A549 (cell line): ENCODE results near the gene COX11. TPM values are rescaled to one million over a fixed set of nuclear protein-coding genes. Genes with fewer than 3 reads are reported as not detected.

Source experiments
- ATAC-seq, 2 experiments: fragments of 200-7000 bp in 1 of 2; fragments of >200 bp in 1 of 2; cut with Nextera tagmentation in 1 of 2; cut with Tn5 transposase in 1 of 2; 3 replicates each; pipeline versions ENCODE4 v1.8.0 to v1.9.1; 2018 to 2020; ENCODE audit warnings: mild to moderate bottlenecking in 1 of 2, moderate library complexity in 1 of 2
- CTCF ChIA-PET: fragments of 300-600 bp; sonication (Branson Sonifier 250); formaldehyde crosslinking; extraction: SDS; loops from one replicate; lab custom pipeline; 2021; ENCODE audit warnings: antibody characterized with exemption, inconsistent platforms; lab: Yijun Ruan, JAX
- POLR2A ChIA-PET: fragments of 350-600 bp; formaldehyde crosslinking; extraction: SDS; loops from one replicate; lab custom pipeline; 2021; ENCODE audit warnings: antibody characterized with exemption, inconsistent platforms; lab: Yijun Ruan, JAX
- DNase-seq, 2 experiments: peaks; one replicate each; pipeline versions ENCODE4 v3.0.0 to v3.0.0-alpha.2; 2011 to 2016; ENCODE audit warnings: low read depth in 1 of 2, low spot score in 1 of 2
- FAIRE-seq: peaks from 2 replicates; lab custom pipeline; 2011; peaks lifted over from hg19 to GRCh38; lab: Jason Lieb, UNC
- H3K27ac ChIP-seq, 2 experiments: fragments of >200 bp; sonication (Bioruptor Twin); formaldehyde crosslinking; 3 replicates each; pipeline ENCODE4 v1.5.1; 2016 to 2017
- H3K4me1 ChIP-seq: fragments of >200 bp; sonication (Bioruptor Twin); formaldehyde crosslinking; 3 replicates; pipeline ENCODE4 v1.6.1; 2016
- H3K4me2 ChIP-seq: fragments of >200 bp; sonication (Bioruptor Twin); formaldehyde crosslinking; 3 replicates; pipeline ENCODE4 v1.6.1; 2016
- H3K4me3 ChIP-seq: fragments of >200 bp; sonication (Bioruptor Twin); formaldehyde crosslinking; 3 replicates; pipeline ENCODE4 v1.5.1; 2016
- H3K9me3 ChIP-seq: fragments of >200 bp; sonication (Bioruptor Twin); formaldehyde crosslinking; 3 replicates; pipeline ENCODE4 v1.6.1; 2016
- EP300 ChIP-seq, 2 experiments: fragments of >200 bp; sonication (Bioruptor Twin); formaldehyde crosslinking; IDR thresholded peaks; 2 replicates in 1 of 2; 3 replicates in 1 of 2; pipeline ENCODE4 v1.6.1; 2016 to 2017
- FOSL2 ChIP-seq, 2 experiments: fragments of 450-650 bp in 1 of 2; fragments of >200 bp in 1 of 2; sonication (Bioruptor Twin) in 1 of 2; formaldehyde crosslinking; IDR thresholded peaks; 2 replicates each; pipeline versions ENCODE4 v1.5.0 to v1.6.1; 2016 to 2020; ENCODE audit warnings: mild to moderate bottlenecking in 1 of 2, moderate library complexity in 1 of 2
- FOXS1 ChIP-seq: fragments of 250-450 bp; sonication (Bioruptor Pico); IDR thresholded peaks from 2 replicates; pipeline ENCODE4 v1.5.0; 2020; ENCODE audit warnings: mild to moderate bottlenecking, moderate library complexity
- HEYL ChIP-seq: fragments of 250-450 bp; sonication (Bioruptor Pico); IDR thresholded peaks from 2 replicates; pipeline ENCODE4 v1.8.0; 2021; ENCODE audit warnings: mild to moderate bottlenecking, moderate library complexity
- HOXB5 ChIP-seq: fragments of 250-450 bp; sonication (Bioruptor Pico); IDR thresholded peaks from 2 replicates; pipeline ENCODE4 v1.5.0; 2020; ENCODE audit warnings: mild to moderate bottlenecking, moderate library complexity
- KDM5A ChIP-seq: fragments of 200-600 bp; sonication (generic); IDR thresholded peaks from 2 replicates; pipeline ENCODE4 v1.6.1; 2016; ENCODE audit warnings: antibody characterized with exemption, mild to moderate bottlenecking
- MAZ ChIP-seq: fragments of 150-350 bp; IDR thresholded peaks from 2 replicates; pipeline ENCODE4 v1.6.1; 2014; ENCODE audit warnings: antibody characterized with exemption, low read depth, low read length, borderline replicate concordance
- MYC ChIP-seq: IDR thresholded peaks from 2 replicates; pipeline ENCODE4 v1.6.1; 2012; ENCODE audit warnings: mild to moderate bottlenecking, inconsistent platforms, low read length, improper control_type of control experiment, borderline replicate concordance
- NFE2L2 ChIP-seq: fragments of 150-350 bp; conservative IDR thresholded peaks from 2 replicates; pipeline ENCODE4 v1.6.1; 2014; ENCODE audit warnings: low read length
- NR3C1 ChIP-seq: fragments of >200 bp; sonication (Bioruptor Twin); formaldehyde crosslinking; IDR thresholded peaks from 3 replicates; pipeline ENCODE4 v1.6.1; 2017
- PBX3 ChIP-seq: IDR thresholded peaks from 2 replicates; pipeline ENCODE4 v1.6.1; 2012
- POLR2AphosphoS2 ChIP-seq: conservative IDR thresholded peaks from 2 replicates; pipeline ENCODE4 v1.6.1; 2012; ENCODE audit warnings: low read length, improper control_type of control experiment, inconsistent platforms
- RCOR1 ChIP-seq: fragments of 150-350 bp; IDR thresholded peaks from 2 replicates; pipeline ENCODE4 v1.6.1; 2014; ENCODE audit warnings: antibody characterized with exemption, low read length, low read depth
- REST ChIP-seq: fragments of 200-600 bp; sonication (generic); IDR thresholded peaks from 2 replicates; pipeline ENCODE4 v1.6.1; 2016; ENCODE audit warnings: antibody characterized with exemption, mild to moderate bottlenecking, moderate library complexity
- RNF2 ChIP-seq: fragments of 200-600 bp; sonication (generic); IDR thresholded peaks from 2 replicates; pipeline ENCODE4 v1.6.1; 2016; ENCODE audit warnings: low read depth, mild to moderate bottlenecking, antibody characterized with exemption, moderate library complexity, borderline replicate concordance
- SREBF2 ChIP-seq: fragments of 450-650 bp; IDR thresholded peaks from 2 replicates; pipeline ENCODE4 v1.6.1; 2014; ENCODE audit warnings: mild to moderate bottlenecking, moderate library complexity
- TFCP2L1 ChIP-seq: fragments of 250-450 bp; sonication (Bioruptor Pico); IDR thresholded peaks from 2 replicates; pipeline ENCODE4 v1.5.0; 2021; ENCODE audit warnings: mild to moderate bottlenecking
- ZFP36 ChIP-seq: fragments of 450-650 bp; IDR thresholded peaks from 2 replicates; pipeline ENCODE4 v1.6.1; 2014; ENCODE audit warnings: borderline replicate concordance; ENCODE audit not compliant: partially characterized antibody
- WGBS: methylation state at CpG from one replicate; pipeline ENCODE4 v1.1.6; 2017; ENCODE audit errors: missing lambda C conversion rate; 5-methylcytosine and 5-hydroxymethylcytosine counted together
- polyA plus RNA-seq, 4 experiments: library from polyadenylated mRNA; depleted of rRNA in 3 of 4; stranded (reverse); fragments of >200 nt; fragmentation: RNase III in 1 of 4; extraction: RNeasy Plus Mini Kit Qiagen cat#74134 plus additional on column Dnase treatment in 1 of 4; gene quantifications; 2 replicates in 3 of 4; 3 replicates in 1 of 4; pipeline ENCODE4 v1.2.3, GENCODE V29; 2011 to 2017
- TF ChIP-seq, protein P1 (sequence below): fragments of >200 bp; sonication (Bioruptor Twin); formaldehyde crosslinking; IDR thresholded peaks from 3 replicates; pipeline ENCODE4 v1.6.1; 2016
- TF ChIP-seq, protein P2 (sequence below): fragments of 250-450 bp; sonication (Bioruptor Pico); IDR thresholded peaks from 2 replicates; pipeline ENCODE4 v1.5.0; 2021; ENCODE audit warnings: mild to moderate bottlenecking, moderate library complexity, borderline replicate concordance
- TF ChIP-seq, protein P3 (sequence below): fragments of >200 bp; sonication (Bioruptor Twin); formaldehyde crosslinking; IDR thresholded peaks from 3 replicates; pipeline ENCODE4 v1.5.1; 2016

Gene COX11
- polyA plus RNA-seq, 2 of the 4 experiments (the other 2 are of a cell fraction), result 95.4 to 121 TPM

GRCh38 chr17:54941285-54941684, 27.2 kb downstream of the COX11 start:
- TF ChIP-seq NR3C1 (no peak), MAZ (no peak), SREBF2 (no peak), RNF2 (no peak)
- TF ChIP-seq, protein P1, sequence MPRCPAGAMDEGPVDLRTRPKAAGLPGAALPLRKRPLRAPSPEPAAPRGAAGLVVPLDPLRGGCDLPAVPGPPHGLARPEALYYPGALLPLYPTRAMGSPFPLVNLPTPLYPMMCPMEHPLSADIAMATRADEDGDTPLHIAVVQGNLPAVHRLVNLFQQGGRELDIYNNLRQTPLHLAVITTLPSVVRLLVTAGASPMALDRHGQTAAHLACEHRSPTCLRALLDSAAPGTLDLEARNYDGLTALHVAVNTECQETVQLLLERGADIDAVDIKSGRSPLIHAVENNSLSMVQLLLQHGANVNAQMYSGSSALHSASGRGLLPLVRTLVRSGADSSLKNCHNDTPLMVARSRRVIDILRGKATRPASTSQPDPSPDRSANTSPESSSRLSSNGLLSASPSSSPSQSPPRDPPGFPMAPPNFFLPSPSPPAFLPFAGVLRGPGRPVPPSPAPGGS, result no peak
- TF ChIP-seq, protein P2, sequence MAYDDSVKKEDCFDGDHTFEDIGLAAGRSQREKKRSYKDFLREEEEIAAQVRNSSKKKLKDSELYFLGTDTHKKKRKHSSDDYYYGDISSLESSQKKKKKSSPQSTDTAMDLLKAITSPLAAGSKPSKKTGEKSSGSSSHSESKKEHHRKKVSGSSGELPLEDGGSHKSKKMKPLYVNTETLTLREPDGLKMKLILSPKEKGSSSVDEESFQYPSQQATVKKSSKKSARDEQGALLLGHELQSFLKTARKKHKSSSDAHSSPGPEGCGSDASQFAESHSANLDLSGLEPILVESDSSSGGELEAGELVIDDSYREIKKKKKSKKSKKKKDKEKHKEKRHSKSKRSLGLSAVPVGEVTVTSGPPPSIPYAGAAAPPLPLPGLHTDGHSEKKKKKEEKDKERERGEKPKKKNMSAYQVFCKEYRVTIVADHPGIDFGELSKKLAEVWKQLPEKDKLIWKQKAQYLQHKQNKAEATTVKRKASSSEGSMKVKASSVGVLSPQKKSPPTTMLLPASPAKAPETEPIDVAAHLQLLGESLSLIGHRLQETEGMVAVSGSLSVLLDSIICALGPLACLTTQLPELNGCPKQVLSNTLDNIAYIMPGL (CRISPR knock-in tag), result no peak
- Histone ChIP-seq H3K4me2 (no peak overlapping the region), H3K4me3 (no peak overlapping the region), H3K9me3 (no peaks in the 10 kb centered on the region), H3K27ac (no peak overlapping the region), H3K4me1 (no peaks in the 10 kb centered on the region)
- no peak for ATAC-seq
- ChIA-PET CTCF (no interaction called here), POLR2A (no interaction called here)
- DNase-seq, result no peak
- 92% methylated on average over 1 of the region's 1 CpG for WGBS
- FAIRE-seq, result peak; percentile 88

DNA sequence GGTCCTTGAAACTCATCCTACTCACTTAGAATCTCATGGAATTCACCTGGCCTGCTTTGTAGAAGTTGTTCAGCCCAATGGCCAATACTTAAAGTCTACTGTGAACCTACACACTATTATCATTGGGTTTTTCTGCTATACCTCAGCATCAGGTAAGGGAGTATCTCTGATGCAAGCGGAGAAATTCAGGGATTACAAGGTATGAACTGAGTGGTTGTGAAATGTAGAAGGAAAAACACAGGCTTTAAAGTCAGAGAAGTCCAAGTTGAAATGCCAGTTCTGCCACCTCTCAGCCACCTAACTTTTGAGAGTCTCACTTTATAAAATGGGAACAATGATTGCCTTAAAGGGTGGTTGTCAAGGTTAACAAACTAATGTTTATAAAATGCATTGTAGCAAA, 31.0 kb downstream of the COX11 start:
- Histone ChIP-seq H3K4me2 (no peak overlapping the region), H3K27ac (no peak overlapping the region), H3K4me1 (no peaks in the 10 kb centered on the region), H3K9me3 (no peaks in the 10 kb centered on the region), H3K4me3 (no peak overlapping the region)
- TF ChIP-seq FOXS1 (CRISPR knock-in tag) (no peak), EP300 (IDR thresholded peaks at IDR 0.05) (no peak), NFE2L2 (no peak), NR3C1 (no peak), FOSL2 (IDR thresholded peaks at IDR 0.05) (no peak), FOSL2 (CRISPR knock-in tag; IDR thresholded peaks at IDR 0.05) (no peak), ZFP36 (no peak), SREBF2 (no peak), MAZ (no peak)
- WGBS, result 92% methylated on average over 1 of the region's 1 CpG
- ChIA-PET POLR2A (no interaction called here), CTCF (no interaction called here)
- ATAC-seq, result no peak
- no peak for DNase-seq
- FAIRE-seq, result peak; percentile 32

GRCh38 chr17:54937018-54937417, 31.4 kb downstream of the COX11 start:
- ATAC-seq (no peak), FAIRE-seq (no peak), DNase-seq (no peak)
- H3K4me2 ChIP-seq, result no peak overlapping the region
- H3K27ac ChIP-seq, result no peak overlapping the region
- H3K4me1 ChIP-seq, result no peaks in the 10 kb centered on the region
- CTCF ChIA-PET, result no interaction called here
- no peaks in the 10 kb centered on the region for H3K9me3 ChIP-seq
- H3K4me3 ChIP-seq, result no peak overlapping the region
- 94% methylated on average over 5 of the region's 5 CpGs for WGBS
- no peak for TF ChIP-seq TFCP2L1 (CRISPR knock-in tag)
- TF ChIP-seq PBX3, result no peak
- no peak for TF ChIP-seq MYC
- TF ChIP-seq EP300 (IDR thresholded peaks at IDR 0.05), result no peak
- TF ChIP-seq RCOR1, result no peak
- no peak for TF ChIP-seq NFE2L2
- no peak for TF ChIP-seq FOXS1 (CRISPR knock-in tag)
- no peak for TF ChIP-seq KDM5A
- TF ChIP-seq, protein P3, sequence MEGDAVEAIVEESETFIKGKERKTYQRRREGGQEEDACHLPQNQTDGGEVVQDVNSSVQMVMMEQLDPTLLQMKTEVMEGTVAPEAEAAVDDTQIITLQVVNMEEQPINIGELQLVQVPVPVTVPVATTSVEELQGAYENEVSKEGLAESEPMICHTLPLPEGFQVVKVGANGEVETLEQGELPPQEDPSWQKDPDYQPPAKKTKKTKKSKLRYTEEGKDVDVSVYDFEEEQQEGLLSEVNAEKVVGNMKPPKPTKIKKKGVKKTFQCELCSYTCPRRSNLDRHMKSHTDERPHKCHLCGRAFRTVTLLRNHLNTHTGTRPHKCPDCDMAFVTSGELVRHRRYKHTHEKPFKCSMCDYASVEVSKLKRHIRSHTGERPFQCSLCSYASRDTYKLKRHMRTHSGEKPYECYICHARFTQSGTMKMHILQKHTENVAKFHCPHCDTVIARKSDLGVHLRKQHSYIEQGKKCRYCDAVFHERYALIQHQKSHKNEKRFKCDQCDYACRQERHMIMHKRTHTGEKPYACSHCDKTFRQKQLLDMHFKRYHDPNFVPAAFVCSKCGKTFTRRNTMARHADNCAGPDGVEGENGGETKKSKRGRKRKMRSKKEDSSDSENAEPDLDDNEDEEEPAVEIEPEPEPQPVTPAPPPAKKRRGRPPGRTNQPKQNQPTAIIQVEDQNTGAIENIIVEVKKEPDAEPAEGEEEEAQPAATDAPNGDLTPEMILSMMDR, result no peak
- TF ChIP-seq HEYL (CRISPR knock-in tag), result no peak
- no peak for TF ChIP-seq SREBF2
- TF ChIP-seq REST, result no peak
- no peak for TF ChIP-seq POLR2AphosphoS2
- TF ChIP-seq HOXB5 (CRISPR knock-in tag), result no peak
- POLR2A ChIA-PET, result no interaction called here
